IMR-90 (cell line): ENCODE data around the gene EML1. TPM values are rescaled to one million over a fixed set of nuclear protein-coding genes. Genes with fewer than 3 reads are reported as not detected.

ENCODE experiments used
- ATAC-seq: fragments of 200-7000 bp; cut with Tn5 transposase; 2 replicates; pipeline ENCODE4 v1.9.1; 2020; ENCODE audit warnings: low read depth, mild to moderate bottlenecking, moderate library complexity
- BruUV-seq: library from RNA; stranded (reverse); fragments of 400-500 nt; replicated peaks from 2 replicates; lab custom pipeline; 2021; lab: Mats Ljungman, UMichigan
- CTCF ChIA-PET: fragments of 300-600 bp; formaldehyde crosslinking; extraction: SDS; loops from one replicate; lab custom pipeline; 2021; ENCODE audit warnings: antibody characterized with exemption; lab: Yijun Ruan, JAX
- POLR2A ChIA-PET: fragments of 300-600 bp; sonication (Branson Sonifier 250); formaldehyde crosslinking; loops from one replicate; lab custom pipeline; 2022; ENCODE audit warnings: antibody characterized with exemption; ENCODE audit not compliant: unreplicated experiment; lab: Charles Lee
- DNase-seq: peaks from one replicate; pipeline ENCODE4 v3.0.0; 2013
- H2AFZ ChIP-seq: replicated peaks from 2 replicates; pipeline ENCODE3; 2013; ENCODE audit warnings: low read length, mild to moderate bottlenecking; ENCODE audit not compliant: poor library complexity
- H2AK5ac ChIP-seq: 2 replicates; pipeline ENCODE4 v1.6.1; 2013; ENCODE audit warnings: low read depth, low read length, inconsistent platforms
- H2AK9ac ChIP-seq: replicated peaks from 2 replicates; pipeline ENCODE3; 2013; ENCODE audit warnings: mild to moderate bottlenecking, low read depth, low read length, moderate library complexity; ENCODE audit not compliant: poor library complexity
- H2BK120ac ChIP-seq: 2 replicates; pipeline ENCODE4 v1.6.1; 2013; ENCODE audit warnings: low read depth, low read length, inconsistent platforms
- H2BK15ac ChIP-seq: 3 replicates; pipeline ENCODE4 v1.6.1; 2013; ENCODE audit warnings: low read depth, low read length, inconsistent platforms
- H2BK20ac ChIP-seq: 2 replicates; pipeline ENCODE4 v1.6.1; 2013; ENCODE audit warnings: low read depth, mild to moderate bottlenecking, inconsistent platforms, low read length, moderate library complexity
- H2BK5ac ChIP-seq: 2 replicates; pipeline ENCODE4 v1.6.1; 2013; ENCODE audit warnings: mild to moderate bottlenecking, low read depth, low read length, inconsistent platforms; ENCODE audit not compliant: poor library complexity, severe bottlenecking
- H3K14ac ChIP-seq: replicated peaks from 2 replicates; pipeline ENCODE4 v1.6.1; 2013; ENCODE audit warnings: low read depth, low read length, inconsistent platforms
- H3K18ac ChIP-seq: 2 replicates; pipeline ENCODE4 v1.6.1; 2013; ENCODE audit warnings: low read depth, low read length, control low read depth
- H3K23ac ChIP-seq: 2 replicates; pipeline ENCODE4 v1.6.1; 2013; ENCODE audit warnings: low read depth, low read length, inconsistent platforms
- H3K27ac ChIP-seq: 2 replicates; pipeline ENCODE4 v1.5.1; 2013; ENCODE audit warnings: mild to moderate bottlenecking, control low read depth, low read length; ENCODE audit not compliant: insufficient read depth
- H3K27me3 ChIP-seq: 2 replicates; pipeline ENCODE4 v1.6.1; 2013; ENCODE audit warnings: low read length; ENCODE audit not compliant: control insufficient read depth, insufficient read depth
- H3K36me3 ChIP-seq: 2 replicates; pipeline ENCODE4 v1.6.1; 2013; ENCODE audit warnings: low read length, mixed read lengths; ENCODE audit not compliant: control insufficient read depth, insufficient read depth
- H3K4ac ChIP-seq: 2 replicates; pipeline ENCODE4 v1.6.1; 2013; ENCODE audit warnings: low read depth, low read length, inconsistent platforms
- H3K4me1 ChIP-seq: 2 replicates; pipeline ENCODE4 v1.6.1; 2013; ENCODE audit warnings: low read length, mixed read lengths; ENCODE audit not compliant: control insufficient read depth, insufficient read depth
- H3K4me2 ChIP-seq: 2 replicates; pipeline ENCODE4 v1.6.1; 2013; ENCODE audit warnings: low read depth, mild to moderate bottlenecking, control low read depth, low read length, moderate library complexity
- H3K4me3 ChIP-seq: 2 replicates; pipeline ENCODE4 v1.5.1; 2013; ENCODE audit warnings: low read depth, mild to moderate bottlenecking, control low read depth, low read length, moderate library complexity; ENCODE audit not compliant: insufficient read depth
- H3K56ac ChIP-seq: 2 replicates; pipeline ENCODE4 v1.6.1; 2013; ENCODE audit warnings: low read length, inconsistent platforms; ENCODE audit not compliant: insufficient read depth; ENCODE audit errors: extremely low read depth
- H3K79me1 ChIP-seq, 2 experiments: 2 replicates each; pipeline ENCODE4 v1.6.1; 2013; ENCODE audit warnings: low read length in 2 of 2, inconsistent platforms in 1 of 2, low read depth in 1 of 2
- H3K9ac ChIP-seq: 2 replicates; pipeline ENCODE4 v1.6.1; 2013; ENCODE audit warnings: low read depth, low read length, control low read depth
- H3K9me1 ChIP-seq: 2 replicates; pipeline ENCODE4 v1.6.1; 2013; ENCODE audit warnings: low read length, inconsistent platforms; ENCODE audit not compliant: insufficient read depth
- H3K9me3 ChIP-seq: 2 replicates; pipeline ENCODE4 v1.6.1; 2013; ENCODE audit warnings: low read length; ENCODE audit not compliant: control insufficient read depth, insufficient read depth
- H4K20me1 ChIP-seq: 2 replicates; pipeline ENCODE4 v1.6.1; 2013; ENCODE audit warnings: low read length, inconsistent platforms; ENCODE audit not compliant: insufficient read depth
- H4K5ac ChIP-seq: 2 replicates; pipeline ENCODE4 v1.6.1; 2013; ENCODE audit warnings: mild to moderate bottlenecking, low read depth, low read length, control low read depth
- H4K8ac ChIP-seq, 2 experiments: 2 replicates each; pipeline ENCODE4 v1.6.1; 2013; ENCODE audit warnings: low read depth in 2 of 2, low read length in 2 of 2, control low read depth in 1 of 2, inconsistent platforms in 1 of 2
- H4K91ac ChIP-seq: 2 replicates; pipeline ENCODE4 v1.6.1; 2013; ENCODE audit warnings: low read depth, low read length, inconsistent platforms; ENCODE audit not compliant: insufficient read depth
- BHLHE40 ChIP-seq: fragments of 150-350 bp; IDR thresholded peaks from 2 replicates; pipeline ENCODE4 v1.6.1; 2016; ENCODE audit warnings: mild to moderate bottlenecking, low read depth, low read length
- FOS ChIP-seq: fragments of 150-350 bp; IDR thresholded peaks from 2 replicates; pipeline ENCODE4 v1.6.1; 2016; ENCODE audit warnings: low read depth, low read length
- MAFK ChIP-seq: IDR thresholded peaks from 2 replicates; pipeline ENCODE4 v1.6.1; 2012; ENCODE audit warnings: low read depth, low read length, improper control_type of control experiment
- MXI1 ChIP-seq: IDR thresholded peaks from 2 replicates; pipeline ENCODE4 v1.6.1; 2012; ENCODE audit warnings: low read depth, mild to moderate bottlenecking, low read length, moderate library complexity, borderline replicate concordance
- NFE2L2 ChIP-seq: fragments of 150-350 bp; IDR thresholded peaks from 2 replicates; pipeline ENCODE4 v1.6.1; 2016; ENCODE audit warnings: low read depth, mild to moderate bottlenecking, low read length
- POLR2A ChIP-seq: IDR thresholded peaks from 2 replicates; pipeline ENCODE4 v1.6.1; 2012; ENCODE audit warnings: mild to moderate bottlenecking, low read depth, low read length
- RAD21 ChIP-seq: IDR thresholded peaks from 2 replicates; pipeline ENCODE4 v1.6.1; 2012; ENCODE audit warnings: low read length, improper control_type of control experiment
- RCOR1 ChIP-seq: IDR thresholded peaks from 2 replicates; pipeline ENCODE4 v1.6.1; 2012; ENCODE audit warnings: mild to moderate bottlenecking, low read length, improper control_type of control experiment; ENCODE audit not compliant: insufficient replicate concordance
- WGBS, 2 experiments: methylation state at CpG; one replicate each; pipeline versions ENCODE4 v1.1.5 to v1.1.7; 2013; ENCODE audit warnings: missing lambda C conversion rate in 2 of 2; ENCODE audit not compliant: insufficient read length in 1 of 2; ENCODE audit errors: extremely low coverage in 2 of 2; 5-methylcytosine and 5-hydroxymethylcytosine counted together
- dilution Hi-C: fragments of 300-500 bp; cut with HindIII; formaldehyde crosslinking; loops from one replicate; pipeline ENCODE4 v1.14.3; 2018; ENCODE audit warnings: low sequenced_read_pairs; ENCODE audit not compliant: unreplicated experiment
- in situ Hi-C: fragments of 300-500 bp; cut with MboI; formaldehyde crosslinking; loops from 3 replicates; pipeline ENCODE4 v1.14.3; 2019; ENCODE audit warnings: low sequenced_read_pairs, inconsistent platforms, mixed read lengths
- intact Hi-C: fragments of 100-400 bp; cut with micrococcal nuclease; formaldehyde crosslinking; loops from 2 replicates; pipeline ENCODE4 v1.10.0; 2022
- polyA plus RNA-seq, 3 experiments: library from polyadenylated mRNA; depleted of rRNA; stranded (reverse); fragments of >200 nt; gene quantifications; 2 replicates each; pipeline ENCODE4 v1.2.3, GENCODE V29; 2012; ENCODE audit warnings: low replicate concordance in 1 of 3
- total RNA-seq: library from RNA; depleted of rRNA; stranded (reverse); fragments of >200 nt; gene quantifications from 2 replicates; pipeline ENCODE4 v1.2.3, GENCODE V29; 2012
- TF ChIP-seq, protein P1 (sequence below): fragments of 150-350 bp; IDR thresholded peaks from 2 replicates; pipeline ENCODE4 v1.6.1; 2016; ENCODE audit warnings: low read depth, mild to moderate bottlenecking, low read length, moderate library complexity, borderline replicate concordance
- TF ChIP-seq, protein P2 (sequence below): conservative IDR thresholded peaks from 2 replicates; pipeline ENCODE4 v1.5.1; 2012; ENCODE audit warnings: mild to moderate bottlenecking, low read depth, low read length, improper control_type of control experiment
- TF ChIP-seq, protein P3 (sequence below): fragments of 150-350 bp; IDR thresholded peaks from 2 replicates; pipeline ENCODE4 v1.6.1; 2017; ENCODE audit warnings: mild to moderate bottlenecking, antibody characterized with exemption, low read length, low read depth

EML1 gene
- total and polyA plus RNA-seq, 2 of the 4 experiments (the other 2 are of a cell fraction): 14.0 to 42.3 TPM

DNA sequence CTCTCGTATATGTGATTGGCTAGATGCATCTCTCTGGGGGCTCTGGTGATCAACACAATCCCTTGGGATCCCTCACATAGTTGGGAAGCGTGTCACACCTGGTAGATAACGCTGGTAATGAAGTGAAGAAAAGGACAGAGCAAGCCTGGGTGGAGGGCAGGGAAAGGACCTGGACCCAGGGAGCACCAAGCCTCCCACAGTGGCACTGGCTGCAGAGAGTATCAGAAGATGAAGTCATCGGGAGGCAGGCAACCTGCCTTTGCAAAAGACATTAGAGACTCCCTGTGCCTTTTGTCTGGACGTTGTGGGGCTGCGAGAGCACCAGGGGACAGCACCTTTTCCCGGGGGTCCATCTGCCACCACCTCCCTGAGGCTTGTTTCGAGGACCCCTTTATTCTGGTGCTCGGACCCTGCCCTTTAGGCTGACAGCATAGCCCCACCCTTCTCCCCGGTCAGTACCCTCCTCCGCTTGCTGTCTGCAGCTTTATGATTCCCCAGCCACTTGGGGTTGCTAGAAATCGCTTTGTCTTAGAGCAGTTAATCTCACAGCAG, 116.4 kb downstream of the EML1 start:
- dilution Hi-C loops: no loop called here
- peaks cover 6% of the 10 kb centered on the region; the same call in 1 of the 2 replicates for H3K9me1 ChIP-seq
- ChIA-PET CTCF (interaction anchor here (0.7 kb wide), 1 partner anchor 49 kb away, joined by 3 read pairs; no protein-coding TSS in a partner anchor), POLR2A (no interaction called here)
- H3K4me1 ChIP-seq: peaks cover 10% of the 10 kb centered on the region
- no peak overlapping the region for H2BK5ac ChIP-seq
- H3K4me2 ChIP-seq: no peak overlapping the region
- H2BK15ac ChIP-seq: no peak overlapping the region
- H4K20me1 ChIP-seq: no peaks in the 10 kb centered on the region
- H2AFZ ChIP-seq: no peak overlapping the region
- intact Hi-C loops: no loop called here
- no TSS peak for BruUV-seq
- no peak overlapping the region for H3K4me3 ChIP-seq
- H3K27me3 ChIP-seq: no peaks in the 10 kb centered on the region
- TF ChIP-seq, protein P1, sequence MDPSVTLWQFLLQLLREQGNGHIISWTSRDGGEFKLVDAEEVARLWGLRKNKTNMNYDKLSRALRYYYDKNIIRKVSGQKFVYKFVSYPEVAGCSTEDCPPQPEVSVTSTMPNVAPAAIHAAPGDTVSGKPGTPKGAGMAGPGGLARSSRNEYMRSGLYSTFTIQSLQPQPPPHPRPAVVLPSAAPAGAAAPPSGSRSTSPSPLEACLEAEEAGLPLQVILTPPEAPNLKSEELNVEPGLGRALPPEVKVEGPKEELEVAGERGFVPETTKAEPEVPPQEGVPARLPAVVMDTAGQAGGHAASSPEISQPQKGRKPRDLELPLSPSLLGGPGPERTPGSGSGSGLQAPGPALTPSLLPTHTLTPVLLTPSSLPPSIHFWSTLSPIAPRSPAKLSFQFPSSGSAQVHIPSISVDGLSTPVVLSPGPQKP: no peak
- no peak for TF ChIP-seq MAFK
- TF ChIP-seq, protein P2, sequence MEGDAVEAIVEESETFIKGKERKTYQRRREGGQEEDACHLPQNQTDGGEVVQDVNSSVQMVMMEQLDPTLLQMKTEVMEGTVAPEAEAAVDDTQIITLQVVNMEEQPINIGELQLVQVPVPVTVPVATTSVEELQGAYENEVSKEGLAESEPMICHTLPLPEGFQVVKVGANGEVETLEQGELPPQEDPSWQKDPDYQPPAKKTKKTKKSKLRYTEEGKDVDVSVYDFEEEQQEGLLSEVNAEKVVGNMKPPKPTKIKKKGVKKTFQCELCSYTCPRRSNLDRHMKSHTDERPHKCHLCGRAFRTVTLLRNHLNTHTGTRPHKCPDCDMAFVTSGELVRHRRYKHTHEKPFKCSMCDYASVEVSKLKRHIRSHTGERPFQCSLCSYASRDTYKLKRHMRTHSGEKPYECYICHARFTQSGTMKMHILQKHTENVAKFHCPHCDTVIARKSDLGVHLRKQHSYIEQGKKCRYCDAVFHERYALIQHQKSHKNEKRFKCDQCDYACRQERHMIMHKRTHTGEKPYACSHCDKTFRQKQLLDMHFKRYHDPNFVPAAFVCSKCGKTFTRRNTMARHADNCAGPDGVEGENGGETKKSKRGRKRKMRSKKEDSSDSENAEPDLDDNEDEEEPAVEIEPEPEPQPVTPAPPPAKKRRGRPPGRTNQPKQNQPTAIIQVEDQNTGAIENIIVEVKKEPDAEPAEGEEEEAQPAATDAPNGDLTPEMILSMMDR: no peak
- no peak for TF ChIP-seq POLR2A
- no peak for TF ChIP-seq NFE2L2
- TF ChIP-seq RAD21: no peak
- TF ChIP-seq, protein P3, sequence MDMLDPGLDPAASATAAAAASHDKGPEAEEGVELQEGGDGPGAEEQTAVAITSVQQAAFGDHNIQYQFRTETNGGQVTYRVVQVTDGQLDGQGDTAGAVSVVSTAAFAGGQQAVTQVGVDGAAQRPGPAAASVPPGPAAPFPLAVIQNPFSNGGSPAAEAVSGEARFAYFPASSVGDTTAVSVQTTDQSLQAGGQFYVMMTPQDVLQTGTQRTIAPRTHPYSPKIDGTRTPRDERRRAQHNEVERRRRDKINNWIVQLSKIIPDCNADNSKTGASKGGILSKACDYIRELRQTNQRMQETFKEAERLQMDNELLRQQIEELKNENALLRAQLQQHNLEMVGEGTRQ: no peak
- no peak for TF ChIP-seq MXI1
- no peak for TF ChIP-seq FOS
- TF ChIP-seq BHLHE40: no peak
- no peak for TF ChIP-seq RCOR1
- in situ Hi-C loops: loop anchor here (10.0 kb wide), 1 partner anchor 385 kb away; no protein-coding TSS in a partner anchor
- H3K27ac ChIP-seq: 0 out of 2 replicates have a peak overlapping the region, but pooled peaks have one; percentile 2
- no peak overlapping the region for H4K8ac ChIP-seq
- no peak overlapping the region for H2AK9ac ChIP-seq
- no peaks in the 10 kb centered on the region for H3K9me3 ChIP-seq
- DNase-seq (no peak), ATAC-seq (no peak)
- H3K36me3 ChIP-seq: peaks cover 32% of the 10 kb centered on the region
- H4K91ac ChIP-seq: no peak overlapping the region
- H3K79me1 ChIP-seq: no peaks in the 10 kb centered on the region
- H2BK120ac ChIP-seq: no peak overlapping the region
- no peak overlapping the region for H3K18ac ChIP-seq
- H3K4ac ChIP-seq: no peak overlapping the region; the same call in 1 of the 2 replicates
- no peak overlapping the region for H3K14ac ChIP-seq
- H4K5ac ChIP-seq: no peak overlapping the region
- H2AK5ac ChIP-seq: no peak overlapping the region
- no peak overlapping the region for H3K23ac ChIP-seq
- WGBS, 2 experiments: 94% methylated on average over 5 of the region's 12 CpGs; no CpG with 5 or more reads in 1 of the 2 experiments
- H2BK20ac ChIP-seq: no peak overlapping the region
- no peak overlapping the region for H3K9ac ChIP-seq
- no peak overlapping the region for H3K56ac ChIP-seq
